ENCODE data around the gene CHIC2.
"Not testable (repeated sequence)": the region's sequence is repeated elsewhere in the genome, so short reads cannot be mapped to it uniquely, and the experiment has no call there.

The CHIC2 gene

GRCh38 chr4:54027311-54027710 is 37.1 kb downstream of the CHIC2 start:
- TF ChIP-seq CTCF (IDR thresholded peaks at IDR 0.05; ENCODE audit: extremely low read depth, insufficient read depth, missing control alignments) = no peak
- DNase-seq (ENCODE audit: low spot score) = no peak
- in situ Hi-C loops (cut with MboI; ENCODE audit: low pct_unique_long_range_greater_than_20kb, low sequenced_read_pairs, unreplicated experiment) = no loop called here

GRCh38 chr4:54025582-54025981 is 38.8 kb downstream of the CHIC2 start:
- no peak for DNase-seq (ENCODE audit: low spot score)
- in situ Hi-C loops (cut with MboI; ENCODE audit: low pct_unique_long_range_greater_than_20kb, low sequenced_read_pairs, unreplicated experiment) = no loop called here
- TF ChIP-seq CTCF (IDR thresholded peaks at IDR 0.05; ENCODE audit: extremely low read depth, insufficient read depth, missing control alignments) = no peak

- DNase-seq (ENCODE audit: low spot score); in situ Hi-C loops (cut with MboI; ENCODE audit: low pct_unique_long_range_greater_than_20kb, low sequenced_read_pairs, unreplicated experiment): not testable (repeated sequence)
These were observed 41.4 kb downstream of the CHIC2 start for GRCh38 chr4:54023019-54023418.

GRCh38 chr4:54017974-54018373 is 46.4 kb downstream of the CHIC2 start:
- in situ Hi-C loops (cut with MboI; ENCODE audit: low pct_unique_long_range_greater_than_20kb, low sequenced_read_pairs, unreplicated experiment) = no loop called here
- TF ChIP-seq CTCF (IDR thresholded peaks at IDR 0.05; ENCODE audit: extremely low read depth, insufficient read depth, missing control alignments) = no peak

GRCh38 chr4:54017308-54017707 is 47.1 kb downstream of the CHIC2 start:
- no peak for DNase-seq (ENCODE audit: low spot score)
- TF ChIP-seq CTCF (IDR thresholded peaks at IDR 0.05; ENCODE audit: extremely low read depth, insufficient read depth, missing control alignments) = no peak
- in situ Hi-C loops (cut with MboI; ENCODE audit: low pct_unique_long_range_greater_than_20kb, low sequenced_read_pairs, unreplicated experiment) = no loop called here

More at GRCh38 chr4:54017974-54018373, 46.4 kb downstream of the CHIC2 start:
- DNase-seq (ENCODE audit: low spot score) = no peak

GRCh38 chr4:54016504-54016903 is 47.9 kb downstream of the CHIC2 start:
- in situ Hi-C loops (cut with MboI; ENCODE audit: low pct_unique_long_range_greater_than_20kb, low sequenced_read_pairs, unreplicated experiment) = no loop called here
- no peak for DNase-seq (ENCODE audit: low spot score)
- no peak for TF ChIP-seq CTCF (IDR thresholded peaks at IDR 0.05; ENCODE audit: extremely low read depth, insufficient read depth, missing control alignments)

- TF ChIP-seq CTCF (IDR thresholded peaks at IDR 0.05; ENCODE audit: extremely low read depth, insufficient read depth, missing control alignments) = no peak
- no peak for DNase-seq (ENCODE audit: low spot score)
- in situ Hi-C loops (cut with MboI; ENCODE audit: low pct_unique_long_range_greater_than_20kb, low sequenced_read_pairs, unreplicated experiment) = no loop called here
These were observed 48.9 kb downstream of the CHIC2 start for GRCh38 chr4:54015423-54016030.
